HepG2 (cell line): ENCODE data around the gene ASTN2. TPM values are rescaled to one million over a fixed set of nuclear protein-coding genes. Genes with fewer than 3 reads are reported as not detected.

Experiments
- ATAC-seq: fragments of 200-7000 bp; cut with Tn5 transposase; 3 replicates; pipeline ENCODE4 v1.9.1; 2020; ENCODE audit warnings: mild to moderate bottlenecking, moderate library complexity
- BruUV-seq: library from RNA; stranded (reverse); fragments of 400-500 nt; replicated peaks from 2 replicates; lab custom pipeline; 2021; lab: Mats Ljungman, UMichigan
- CTCF ChIA-PET: fragments of 300-600 bp; formaldehyde crosslinking; extraction: SDS; loops from one replicate; lab custom pipeline; 2021; ENCODE audit warnings: low total read pairs, inconsistent platforms, low intra/inter-chr PET ratio; lab: Yijun Ruan, JAX
- POLR2A ChIA-PET: fragments of 350-600 bp; sonication (Branson Sonifier 250); formaldehyde crosslinking; loops from one replicate; lab custom pipeline; 2020; ENCODE audit warnings: antibody characterized with exemption, inconsistent platforms; lab: Yijun Ruan, JAX
- DNase-seq: peaks from one replicate; pipeline ENCODE4 v3.0.0-alpha.2; 2015; ENCODE audit warnings: low spot score
- FAIRE-seq: peaks from 3 replicates; lab custom pipeline; 2011; peaks lifted over from hg19 to GRCh38; lab: Jason Lieb, UNC
- H2AFZ ChIP-seq: one replicate; pipeline ENCODE4 v1.6.1; 2011; ENCODE audit warnings: low read length, inconsistent platforms
- H3K27ac ChIP-seq: fragments of 300-600 bp; 3 replicates; pipeline ENCODE4 v1.8.0; 2011; ENCODE audit warnings: mixed run types, mild to moderate bottlenecking, mixed read lengths, low read length, inconsistent platforms; ENCODE audit not compliant: insufficient read depth; ENCODE audit errors: extremely low read length
- H3K27me3 ChIP-seq, 2 experiments: fragments of 200-600 bp in 1 of 2; 2 replicates in 1 of 2; 3 replicates in 1 of 2; pipeline versions ENCODE4 v1.6.0 to v1.8.0; 2011; ENCODE audit warnings: low read length in 2 of 2, mild to moderate bottlenecking in 2 of 2, moderate library complexity in 2 of 2, inconsistent platforms in 1 of 2; ENCODE audit not compliant: insufficient read depth in 2 of 2, control insufficient read depth in 1 of 2
- H3K36me3 ChIP-seq, 2 experiments: fragments of 200-600 bp in 1 of 2; replicated peaks in 1 of 2; 2 replicates in 1 of 2; 3 replicates in 1 of 2; pipeline versions ENCODE4 v1.5.1 to v1.8.0; 2011; ENCODE audit warnings: low read length in 2 of 2, inconsistent platforms in 1 of 2; ENCODE audit not compliant: insufficient read depth in 2 of 2, control insufficient read depth in 1 of 2
- H3K4me1 ChIP-seq: 2 replicates; pipeline ENCODE4 v1.5.1; 2012; ENCODE audit warnings: low read length, inconsistent platforms; ENCODE audit not compliant: insufficient read depth
- H3K4me2 ChIP-seq: 2 replicates; pipeline ENCODE4 v1.6.0; 2011; ENCODE audit warnings: low read depth, low read length, inconsistent platforms
- H3K4me3 ChIP-seq, 3 experiments: fragments of 200-600 bp in 1 of 3; sonication (generic), shearing (Covaris generic) in 1 of 3; replicated peaks in 1 of 3; 2 replicates each; pipeline ENCODE4 v1.5.1; 2011 to 2016; ENCODE audit warnings: low read length in 3 of 3, inconsistent platforms in 2 of 3, low read depth in 2 of 3, mild to moderate bottlenecking in 2 of 3, control low read depth in 1 of 3, mixed read lengths in 1 of 3; ENCODE audit not compliant: insufficient read depth in 1 of 3
- H3K79me2 ChIP-seq: one replicate; pipeline ENCODE4 v1.6.1; 2011; ENCODE audit warnings: low read length, inconsistent platforms; ENCODE audit not compliant: insufficient read depth
- H3K9ac ChIP-seq: 2 replicates; pipeline ENCODE4 v1.6.0; 2011; ENCODE audit warnings: mild to moderate bottlenecking, low read depth, low read length, inconsistent platforms; ENCODE audit not compliant: insufficient read depth
- H3K9me3 ChIP-seq: 2 replicates; pipeline ENCODE4 v1.5.1; 2012; ENCODE audit warnings: mild to moderate bottlenecking, low read length
- H4K20me1 ChIP-seq: 2 replicates; pipeline ENCODE4 v1.6.0; 2011; ENCODE audit warnings: inconsistent platforms, mild to moderate bottlenecking, low read length, moderate library complexity; ENCODE audit not compliant: insufficient read depth
- GMEB2 ChIP-seq: IDR thresholded peaks from 2 replicates; pipeline ENCODE4 v1.6.1; 2016; ENCODE audit warnings: missing biosample characterization, missing genetic modification reagents, low read depth
- TBP ChIP-seq: sonication (generic); formaldehyde crosslinking; IDR thresholded peaks from 2 replicates; pipeline ENCODE4 v1.5.0; 2020; ENCODE audit warnings: missing genetic modification reagents
- ZFP36L1 ChIP-seq: sonication (generic); formaldehyde crosslinking; IDR thresholded peaks from 2 replicates; pipeline ENCODE4 v1.8.0; 2022; ENCODE audit warnings: mild to moderate bottlenecking, missing genetic modification reagents, moderate library complexity
- ZFP91 ChIP-seq: sonication (generic); formaldehyde crosslinking; IDR thresholded peaks from 2 replicates; pipeline ENCODE4 v1.9.0; 2022; ENCODE audit warnings: missing genetic modification reagents, mild to moderate bottlenecking, borderline replicate concordance
- ZNF639 ChIP-seq: conservative IDR thresholded peaks from 2 replicates; pipeline ENCODE4 v1.6.1; 2018; ENCODE audit warnings: missing genetic modification reagents
- ZNF670 ChIP-seq: sonication (generic); formaldehyde crosslinking; IDR thresholded peaks from 2 replicates; pipeline ENCODE4 v1.8.0; 2022; ENCODE audit warnings: mild to moderate bottlenecking, missing genetic modification reagents, borderline replicate concordance
- ZNF768 ChIP-seq: sonication (generic); formaldehyde crosslinking; IDR thresholded peaks from 2 replicates; pipeline ENCODE4 v1.4.0; 2020; ENCODE audit warnings: missing genetic modification reagents
- ZNF780A ChIP-seq: sonication (generic); formaldehyde crosslinking; IDR thresholded peaks from 2 replicates; pipeline ENCODE4 v1.8.0; 2022; ENCODE audit warnings: mild to moderate bottlenecking, missing genetic modification reagents, moderate library complexity
- WGBS: methylation state at CpG from one replicate; pipeline ENCODE4 v1.1.6; 2017; ENCODE audit warnings: low lambda C conversion rate; 5-methylcytosine and 5-hydroxymethylcytosine counted together
- in situ Hi-C: cut with HindIII; loops from 2 replicates; pipeline ENCODE4 v1.10.0; 2017; ENCODE audit warnings: low pct_unique_long_range_greater_than_20kb; ENCODE audit not compliant: extremely low pct_ligation_motif_present
- intact Hi-C: fragments of 100-400 bp; cut with micrococcal nuclease; formaldehyde crosslinking; loops from one replicate; pipeline ENCODE4 v1.10.0; 2022; ENCODE audit not compliant: unreplicated experiment
- polyA plus RNA-seq, 8 experiments: library from polyadenylated mRNA; depleted of rRNA in 3 of 8; stranded (reverse) in 7 of 8; unstranded in 1 of 8; fragments of >200 nt; fragmentation: Illumina TruSeq in 4 of 8; extraction: Trizol in 4 of 8; gene quantifications; 2 replicates each; pipeline versions ENCODE4 v1.2.1 to v1.2.3, GENCODE V29; 2011 to 2016; ENCODE audit warnings: low read depth in 4 of 8, missing spikeins in 1 of 8, mixed read lengths in 1 of 8; ENCODE audit not compliant: insufficient read depth in 1 of 8
- total RNA-seq, 5 experiments: library from RNA; depleted of rRNA; stranded (reverse); fragments of >200 nt; fragmentation: Illumina TruSeq; extraction: Trizol; gene quantifications; 2 replicates each; pipeline ENCODE4 v1.2.3, GENCODE V29; 2016; ENCODE audit warnings: low read depth in 1 of 5

ASTN2 gene
- total and polyA plus RNA-seq, 2 of the 13 experiments (the other 11 are each of a cell fraction or from before 2014, with no cell fraction given): 5.2 to 13.5 TPM

- FAIRE-seq (no peak), DNase-seq (no peak), ATAC-seq (no peak)
- WGBS: 0% methylated on average over 2 of the region's 2 CpGs
- TF ChIP-seq ZNF780A (no peak), GMEB2 (no peak), ZNF670 (no peak)
- POLR2A ChIA-PET: no interaction called here
- Histone ChIP-seq H3K79me2 (no peaks in the 10 kb centered on the region), H3K4me3 (no peak overlapping the region), H3K27me3 (no peaks in the 10 kb centered on the region), H2AFZ (no peak overlapping the region), H3K27ac (no peak overlapping the region), H3K4me2 (no peak overlapping the region), H4K20me1 (no peaks in the 10 kb centered on the region), H3K36me3 (no peaks in the 10 kb centered on the region), H3K9ac (no peak overlapping the region), H3K4me1 (no peaks in the 10 kb centered on the region), H3K9me3 (no peaks in the 10 kb centered on the region)
- intact Hi-C loops: no loop called here
- CTCF ChIA-PET: no interaction called here
- BruUV-seq: no TSS peak
- in situ Hi-C loops: no loop called here
Observed at GRCh38 chr9:117120061-117120460, 294.8 kb downstream of the ASTN2 start.

- H3K4me1 ChIP-seq: no peaks in the 10 kb centered on the region
- DNase-seq (no peak), FAIRE-seq (no peak), ATAC-seq (no peak)
- H3K36me3 ChIP-seq: no peaks in the 10 kb centered on the region
- intact Hi-C loops: no loop called here
- no TSS peak for BruUV-seq
- H3K4me3 ChIP-seq: no peak overlapping the region
- CTCF ChIA-PET: no interaction called here
- H3K79me2 ChIP-seq: no peaks in the 10 kb centered on the region
- no peaks in the 10 kb centered on the region for H3K27me3 ChIP-seq
- no peak overlapping the region for H3K4me2 ChIP-seq
- no peak overlapping the region for H3K9ac ChIP-seq
- H3K27ac ChIP-seq: no peak overlapping the region
- H3K9me3 ChIP-seq: no peaks in the 10 kb centered on the region
- H4K20me1 ChIP-seq: no peaks in the 10 kb centered on the region
- TF ChIP-seq TBP (CRISPR knock-in tag) (no peak), ZFP91 (CRISPR knock-in tag) (no peak), ZNF639 (CRISPR knock-in tag) (no peak), ZFP36L1 (no peak), ZNF768 (no peak)
- H2AFZ ChIP-seq: no peak overlapping the region
- POLR2A ChIA-PET: no interaction called here
- in situ Hi-C loops: no loop called here
Observed at GRCh38 chr9:117116084-117116483, 298.8 kb downstream of the ASTN2 start.
